Measurements from ENCODE around the gene ATF7. TPM values are rescaled to one million over a fixed set of nuclear protein-coding genes. Genes with fewer than 3 reads are reported as not detected.

The ATF7 gene
- total and polyA plus RNA-seq, 2 of the 4 experiments (the other 2 are of a cell fraction), result 7.0 to 16.3 TPM

DNA sequence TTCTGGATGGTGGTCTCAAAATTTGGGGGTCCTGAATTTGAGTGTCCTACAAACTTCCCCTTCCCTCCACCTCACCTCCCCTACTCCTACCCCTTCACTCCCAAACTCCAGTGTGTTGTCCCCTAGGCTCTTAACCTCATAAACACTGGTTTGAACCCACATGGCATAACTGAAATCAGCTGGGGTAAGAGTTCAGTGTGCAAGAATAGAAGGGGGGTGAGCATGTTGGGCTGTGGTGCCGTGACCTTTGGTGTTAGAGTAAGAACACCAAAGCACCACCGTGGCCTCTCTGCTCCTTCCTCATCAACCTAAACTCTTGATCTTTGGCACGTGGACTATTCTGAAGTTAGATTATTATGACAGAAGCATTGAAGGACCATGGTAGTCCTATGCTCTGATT lies 163.2 kb downstream of the ATF7 start:
- Histone ChIP-seq H3K4me2 (ENCODE audit: low read depth, low read length) (no peak overlapping the region), H4K20me1 (ENCODE audit: insufficient read depth, low read length) (peaks cover 96% of the 10 kb centered on the region), H2BK15ac (ENCODE audit: low read depth, low read length) (no peak overlapping the region), H2AFZ (replicated peaks; ENCODE audit: low read length, poor library complexity) (no peak overlapping the region), H3K27me3 (ENCODE audit: control insufficient read depth, insufficient read depth, low read length) (no peaks in the 10 kb centered on the region), H4K8ac (ENCODE audit: low read depth in 2 of 2, low read length in 2 of 2) (no peak overlapping the region), H3K4me3 (ENCODE audit: insufficient read depth, low read depth, low read length) (no peak overlapping the region), H3K56ac (ENCODE audit: extremely low read depth, insufficient read depth, low read length) (no peak overlapping the region), H2BK20ac (ENCODE audit: low read depth, low read length) (no peak overlapping the region), H3K79me1 (ENCODE audit: low read depth in 1 of 2, low read length in 2 of 2) (peaks cover 49 to 85% of the 10 kb centered on the region in 2 experiments), H4K91ac (ENCODE audit: insufficient read depth, low read depth, low read length) (no peak overlapping the region), H3K4ac (ENCODE audit: low read depth, low read length) (no peak overlapping the region), H3K9me1 (ENCODE audit: insufficient read depth, low read length) (no peaks in the 10 kb centered on the region; the same call in 1 of the 2 replicates), H2AK9ac (replicated peaks; ENCODE audit: low read depth, low read length, poor library complexity) (no peak overlapping the region), H4K5ac (ENCODE audit: low read depth, low read length) (no peak overlapping the region; the same call in 1 of the 2 replicates), H3K18ac (ENCODE audit: low read depth, low read length) (no peak overlapping the region), H3K23ac (ENCODE audit: low read depth, low read length) (no peak overlapping the region), H3K27ac (ENCODE audit: insufficient read depth, low read length) (no peak overlapping the region), H2BK120ac (ENCODE audit: low read depth, low read length) (no peak overlapping the region), H2BK5ac (ENCODE audit: low read depth, low read length, poor library complexity, severe bottlenecking) (no peak overlapping the region), H3K4me1 (ENCODE audit: control insufficient read depth, insufficient read depth, low read length) (peaks cover 9% of the 10 kb centered on the region), H3K36me3 (ENCODE audit: control insufficient read depth, insufficient read depth, low read length) (peaks cover 84% of the 10 kb centered on the region), H3K9me3 (ENCODE audit: control insufficient read depth, insufficient read depth, low read length) (no peaks in the 10 kb centered on the region), H2AK5ac (ENCODE audit: low read depth, low read length) (no peak overlapping the region), H3K9ac (ENCODE audit: low read depth, low read length) (no peak overlapping the region), H3K14ac (replicated peaks; ENCODE audit: low read depth, low read length) (no peak overlapping the region)
- no CpG with 5 or more reads among the region's 3 CpGs for WGBS, 2 experiments (ENCODE audit: extremely low coverage in 2 of 2, insufficient read length in 1 of 2)
- dilution Hi-C loops (cut with HindIII; ENCODE audit: low sequenced_read_pairs, unreplicated experiment) (no loop called here), intact Hi-C loops (cut with micrococcal nuclease) (no loop called here), in situ Hi-C loops (cut with MboI; ENCODE audit: low sequenced_read_pairs) (no loop called here)
- no peak for DNase-seq
- POLR2A ChIA-PET (ENCODE audit: unreplicated experiment), result no interaction called here
- ATAC-seq (ENCODE audit: low read depth), result no peak
- BruUV-seq (replicated peaks), result no TSS peak
- CTCF ChIA-PET, result interaction anchor here (0.5 kb wide), 1 partner anchor 597 kb away, joined by 3 read pairs; no protein-coding TSS in a partner anchor
- TF ChIP-seq, protein P1, sequence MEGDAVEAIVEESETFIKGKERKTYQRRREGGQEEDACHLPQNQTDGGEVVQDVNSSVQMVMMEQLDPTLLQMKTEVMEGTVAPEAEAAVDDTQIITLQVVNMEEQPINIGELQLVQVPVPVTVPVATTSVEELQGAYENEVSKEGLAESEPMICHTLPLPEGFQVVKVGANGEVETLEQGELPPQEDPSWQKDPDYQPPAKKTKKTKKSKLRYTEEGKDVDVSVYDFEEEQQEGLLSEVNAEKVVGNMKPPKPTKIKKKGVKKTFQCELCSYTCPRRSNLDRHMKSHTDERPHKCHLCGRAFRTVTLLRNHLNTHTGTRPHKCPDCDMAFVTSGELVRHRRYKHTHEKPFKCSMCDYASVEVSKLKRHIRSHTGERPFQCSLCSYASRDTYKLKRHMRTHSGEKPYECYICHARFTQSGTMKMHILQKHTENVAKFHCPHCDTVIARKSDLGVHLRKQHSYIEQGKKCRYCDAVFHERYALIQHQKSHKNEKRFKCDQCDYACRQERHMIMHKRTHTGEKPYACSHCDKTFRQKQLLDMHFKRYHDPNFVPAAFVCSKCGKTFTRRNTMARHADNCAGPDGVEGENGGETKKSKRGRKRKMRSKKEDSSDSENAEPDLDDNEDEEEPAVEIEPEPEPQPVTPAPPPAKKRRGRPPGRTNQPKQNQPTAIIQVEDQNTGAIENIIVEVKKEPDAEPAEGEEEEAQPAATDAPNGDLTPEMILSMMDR (conservative IDR thresholded peaks at IDR 0.05; ENCODE audit: low read depth, low read length), result no peak
- TF ChIP-seq POLR2A (IDR thresholded peaks at IDR 0.05; ENCODE audit: low read depth, low read length) (no peak), FOS (IDR thresholded peaks at IDR 0.05; ENCODE audit: low read depth, low read length) (no peak), RFX5 (IDR thresholded peaks at IDR 0.05; ENCODE audit: low read depth, low read length) (no peak), MAFK (IDR thresholded peaks at IDR 0.05; ENCODE audit: low read depth, low read length) (no peak), MAZ (IDR thresholded peaks at IDR 0.05; ENCODE audit: borderline replicate concordance, low read depth, low read length) (no peak), BHLHE40 (IDR thresholded peaks at IDR 0.05; ENCODE audit: low read depth, low read length) (no peak), MXI1 (IDR thresholded peaks at IDR 0.05; ENCODE audit: borderline replicate concordance, low read depth, low read length) (no peak)
- TF ChIP-seq, protein P2, sequence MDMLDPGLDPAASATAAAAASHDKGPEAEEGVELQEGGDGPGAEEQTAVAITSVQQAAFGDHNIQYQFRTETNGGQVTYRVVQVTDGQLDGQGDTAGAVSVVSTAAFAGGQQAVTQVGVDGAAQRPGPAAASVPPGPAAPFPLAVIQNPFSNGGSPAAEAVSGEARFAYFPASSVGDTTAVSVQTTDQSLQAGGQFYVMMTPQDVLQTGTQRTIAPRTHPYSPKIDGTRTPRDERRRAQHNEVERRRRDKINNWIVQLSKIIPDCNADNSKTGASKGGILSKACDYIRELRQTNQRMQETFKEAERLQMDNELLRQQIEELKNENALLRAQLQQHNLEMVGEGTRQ (IDR thresholded peaks at IDR 0.05; ENCODE audit: low read depth, low read length), result no peak

Data from IMR-90 (cell line).